IMR-90 (cell line): Measurements from ENCODE around the gene CCDC30. TPM values are rescaled to one million over a fixed set of nuclear protein-coding genes. Genes with fewer than 3 reads are reported as not detected.

ENCODE experiments used
- ATAC-seq: fragments of 200-7000 bp; cut with Tn5 transposase; 2 replicates; pipeline ENCODE4 v1.9.1; 2020; ENCODE audit warnings: low read depth, mild to moderate bottlenecking, moderate library complexity
- BruUV-seq: library from RNA; stranded (reverse); fragments of 400-500 nt; replicated peaks from 2 replicates; lab custom pipeline; 2021; lab: Mats Ljungman, UMichigan
- CTCF ChIA-PET: fragments of 300-600 bp; formaldehyde crosslinking; extraction: SDS; loops from one replicate; lab custom pipeline; 2021; ENCODE audit warnings: antibody characterized with exemption; lab: Yijun Ruan, JAX
- POLR2A ChIA-PET: fragments of 300-600 bp; sonication (Branson Sonifier 250); formaldehyde crosslinking; loops from one replicate; lab custom pipeline; 2022; ENCODE audit warnings: antibody characterized with exemption; ENCODE audit not compliant: unreplicated experiment; lab: Charles Lee
- DNase-seq: peaks from one replicate; pipeline ENCODE4 v3.0.0; 2013
- H2AFZ ChIP-seq: replicated peaks from 2 replicates; pipeline ENCODE3; 2013; ENCODE audit warnings: low read length, mild to moderate bottlenecking; ENCODE audit not compliant: poor library complexity
- H2AK5ac ChIP-seq: 2 replicates; pipeline ENCODE4 v1.6.1; 2013; ENCODE audit warnings: low read depth, low read length, inconsistent platforms
- H2AK9ac ChIP-seq: replicated peaks from 2 replicates; pipeline ENCODE3; 2013; ENCODE audit warnings: mild to moderate bottlenecking, low read depth, low read length, moderate library complexity; ENCODE audit not compliant: poor library complexity
- H2BK120ac ChIP-seq: 2 replicates; pipeline ENCODE4 v1.6.1; 2013; ENCODE audit warnings: low read depth, low read length, inconsistent platforms
- H2BK15ac ChIP-seq: 3 replicates; pipeline ENCODE4 v1.6.1; 2013; ENCODE audit warnings: low read depth, low read length, inconsistent platforms
- H2BK20ac ChIP-seq: 2 replicates; pipeline ENCODE4 v1.6.1; 2013; ENCODE audit warnings: low read depth, mild to moderate bottlenecking, inconsistent platforms, low read length, moderate library complexity
- H2BK5ac ChIP-seq: 2 replicates; pipeline ENCODE4 v1.6.1; 2013; ENCODE audit warnings: mild to moderate bottlenecking, low read depth, low read length, inconsistent platforms; ENCODE audit not compliant: poor library complexity, severe bottlenecking
- H3K14ac ChIP-seq: replicated peaks from 2 replicates; pipeline ENCODE4 v1.6.1; 2013; ENCODE audit warnings: low read depth, low read length, inconsistent platforms
- H3K18ac ChIP-seq: 2 replicates; pipeline ENCODE4 v1.6.1; 2013; ENCODE audit warnings: low read depth, low read length, control low read depth
- H3K23ac ChIP-seq: 2 replicates; pipeline ENCODE4 v1.6.1; 2013; ENCODE audit warnings: low read depth, low read length, inconsistent platforms
- H3K27ac ChIP-seq: 2 replicates; pipeline ENCODE4 v1.5.1; 2013; ENCODE audit warnings: mild to moderate bottlenecking, control low read depth, low read length; ENCODE audit not compliant: insufficient read depth
- H3K27me3 ChIP-seq: 2 replicates; pipeline ENCODE4 v1.6.1; 2013; ENCODE audit warnings: low read length; ENCODE audit not compliant: control insufficient read depth, insufficient read depth
- H3K36me3 ChIP-seq: 2 replicates; pipeline ENCODE4 v1.6.1; 2013; ENCODE audit warnings: low read length, mixed read lengths; ENCODE audit not compliant: control insufficient read depth, insufficient read depth
- H3K4ac ChIP-seq: 2 replicates; pipeline ENCODE4 v1.6.1; 2013; ENCODE audit warnings: low read depth, low read length, inconsistent platforms
- H3K4me1 ChIP-seq: 2 replicates; pipeline ENCODE4 v1.6.1; 2013; ENCODE audit warnings: low read length, mixed read lengths; ENCODE audit not compliant: control insufficient read depth, insufficient read depth
- H3K4me2 ChIP-seq: 2 replicates; pipeline ENCODE4 v1.6.1; 2013; ENCODE audit warnings: low read depth, mild to moderate bottlenecking, control low read depth, low read length, moderate library complexity
- H3K4me3 ChIP-seq: 2 replicates; pipeline ENCODE4 v1.5.1; 2013; ENCODE audit warnings: low read depth, mild to moderate bottlenecking, control low read depth, low read length, moderate library complexity; ENCODE audit not compliant: insufficient read depth
- H3K56ac ChIP-seq: 2 replicates; pipeline ENCODE4 v1.6.1; 2013; ENCODE audit warnings: low read length, inconsistent platforms; ENCODE audit not compliant: insufficient read depth; ENCODE audit errors: extremely low read depth
- H3K79me1 ChIP-seq, 2 experiments: 2 replicates each; pipeline ENCODE4 v1.6.1; 2013; ENCODE audit warnings: low read length in 2 of 2, inconsistent platforms in 1 of 2, low read depth in 1 of 2
- H3K9ac ChIP-seq: 2 replicates; pipeline ENCODE4 v1.6.1; 2013; ENCODE audit warnings: low read depth, low read length, control low read depth
- H3K9me1 ChIP-seq: 2 replicates; pipeline ENCODE4 v1.6.1; 2013; ENCODE audit warnings: low read length, inconsistent platforms; ENCODE audit not compliant: insufficient read depth
- H3K9me3 ChIP-seq: 2 replicates; pipeline ENCODE4 v1.6.1; 2013; ENCODE audit warnings: low read length; ENCODE audit not compliant: control insufficient read depth, insufficient read depth
- H4K20me1 ChIP-seq: 2 replicates; pipeline ENCODE4 v1.6.1; 2013; ENCODE audit warnings: low read length, inconsistent platforms; ENCODE audit not compliant: insufficient read depth
- H4K5ac ChIP-seq: 2 replicates; pipeline ENCODE4 v1.6.1; 2013; ENCODE audit warnings: mild to moderate bottlenecking, low read depth, low read length, control low read depth
- H4K8ac ChIP-seq, 2 experiments: 2 replicates each; pipeline ENCODE4 v1.6.1; 2013; ENCODE audit warnings: low read depth in 2 of 2, low read length in 2 of 2, control low read depth in 1 of 2, inconsistent platforms in 1 of 2
- H4K91ac ChIP-seq: 2 replicates; pipeline ENCODE4 v1.6.1; 2013; ENCODE audit warnings: low read depth, low read length, inconsistent platforms; ENCODE audit not compliant: insufficient read depth
- BHLHE40 ChIP-seq: fragments of 150-350 bp; IDR thresholded peaks from 2 replicates; pipeline ENCODE4 v1.6.1; 2016; ENCODE audit warnings: mild to moderate bottlenecking, low read depth, low read length
- CEBPB ChIP-seq: IDR thresholded peaks from 2 replicates; pipeline ENCODE4 v1.6.1; 2012; ENCODE audit warnings: low read depth, low read length, improper control_type of control experiment
- CHD1 ChIP-seq: IDR thresholded peaks from 2 replicates; pipeline ENCODE4 v1.6.1; 2012; ENCODE audit warnings: low read depth, low read length, improper control_type of control experiment
- CTCF ChIP-seq: conservative IDR thresholded peaks from 2 replicates; pipeline ENCODE4 v1.5.1; 2012; ENCODE audit warnings: mild to moderate bottlenecking, low read depth, low read length, improper control_type of control experiment
- FOS ChIP-seq: fragments of 150-350 bp; IDR thresholded peaks from 2 replicates; pipeline ENCODE4 v1.6.1; 2016; ENCODE audit warnings: low read depth, low read length
- MAZ ChIP-seq: IDR thresholded peaks from 2 replicates; pipeline ENCODE4 v1.6.1; 2012; ENCODE audit warnings: low read depth, mild to moderate bottlenecking, low read length, improper control_type of control experiment, moderate library complexity, borderline replicate concordance
- MXI1 ChIP-seq: IDR thresholded peaks from 2 replicates; pipeline ENCODE4 v1.6.1; 2012; ENCODE audit warnings: low read depth, mild to moderate bottlenecking, low read length, moderate library complexity, borderline replicate concordance
- POLR2A ChIP-seq: IDR thresholded peaks from 2 replicates; pipeline ENCODE4 v1.6.1; 2012; ENCODE audit warnings: mild to moderate bottlenecking, low read depth, low read length
- RCOR1 ChIP-seq: IDR thresholded peaks from 2 replicates; pipeline ENCODE4 v1.6.1; 2012; ENCODE audit warnings: mild to moderate bottlenecking, low read length, improper control_type of control experiment; ENCODE audit not compliant: insufficient replicate concordance
- RFX5 ChIP-seq: IDR thresholded peaks from 2 replicates; pipeline ENCODE4 v1.8.0; 2012; ENCODE audit warnings: low read depth, mild to moderate bottlenecking, low read length, moderate library complexity
- SMC3 ChIP-seq: fragments of 150-350 bp; IDR thresholded peaks from 2 replicates; pipeline ENCODE4 v1.6.1; 2016; ENCODE audit warnings: low read depth, mild to moderate bottlenecking, antibody characterized with exemption, low read length, moderate library complexity
- WGBS, 2 experiments: methylation state at CpG; one replicate each; pipeline versions ENCODE4 v1.1.5 to v1.1.7; 2013; ENCODE audit warnings: missing lambda C conversion rate in 2 of 2; ENCODE audit not compliant: insufficient read length in 1 of 2; ENCODE audit errors: extremely low coverage in 2 of 2; 5-methylcytosine and 5-hydroxymethylcytosine counted together
- dilution Hi-C: fragments of 300-500 bp; cut with HindIII; formaldehyde crosslinking; loops from one replicate; pipeline ENCODE4 v1.14.3; 2018; ENCODE audit warnings: low sequenced_read_pairs; ENCODE audit not compliant: unreplicated experiment
- in situ Hi-C: fragments of 300-500 bp; cut with MboI; formaldehyde crosslinking; loops from 3 replicates; pipeline ENCODE4 v1.14.3; 2019; ENCODE audit warnings: low sequenced_read_pairs, inconsistent platforms, mixed read lengths
- intact Hi-C: fragments of 100-400 bp; cut with micrococcal nuclease; formaldehyde crosslinking; loops from 2 replicates; pipeline ENCODE4 v1.10.0; 2022
- polyA plus RNA-seq, 3 experiments: library from polyadenylated mRNA; depleted of rRNA; stranded (reverse); fragments of >200 nt; gene quantifications; 2 replicates each; pipeline ENCODE4 v1.2.3, GENCODE V29; 2012; ENCODE audit warnings: low replicate concordance in 1 of 3
- total RNA-seq: library from RNA; depleted of rRNA; stranded (reverse); fragments of >200 nt; gene quantifications from 2 replicates; pipeline ENCODE4 v1.2.3, GENCODE V29; 2012
- TF ChIP-seq, protein P1 (sequence below): fragments of 150-350 bp; IDR thresholded peaks from 2 replicates; pipeline ENCODE4 v1.6.1; 2016; ENCODE audit warnings: low read depth, mild to moderate bottlenecking, low read length, moderate library complexity, borderline replicate concordance

The CCDC30 gene
- total and polyA plus RNA-seq, 2 of the 4 experiments (the other 2 are of a cell fraction): 0.14 to 0.18 TPM

GRCh38 chr1:42482635-42483153 lies 19.6 kb downstream of the CCDC30 start:
- in situ Hi-C loops: no loop called here
- Histone ChIP-seq H3K27ac (no peak overlapping the region), H4K5ac (no peak overlapping the region), H3K4me1 (no peaks in the 10 kb centered on the region), H4K8ac (no peak overlapping the region), H3K9ac (no peak overlapping the region), H4K20me1 (no peaks in the 10 kb centered on the region), H3K4ac (no peak overlapping the region), H3K4me2 (no peak overlapping the region), H4K91ac (no peak overlapping the region), H3K9me1 (no peaks in the 10 kb centered on the region), H3K56ac (no peak overlapping the region), H3K79me1 (no peaks in the 10 kb centered on the region), H3K9me3 (no peaks in the 10 kb centered on the region), H2BK20ac (no peak overlapping the region), H3K18ac (no peak overlapping the region), H2BK120ac (no peak overlapping the region), H2AFZ (no peak overlapping the region), H3K23ac (no peak overlapping the region), H3K14ac (no peak overlapping the region), H3K4me3 (no peak overlapping the region), H2BK5ac (no peak overlapping the region), H3K27me3 (no peaks in the 10 kb centered on the region; the same call in 1 of the 2 replicates), H2AK9ac (no peak overlapping the region), H2AK5ac (no peak overlapping the region), H3K36me3 (no peaks in the 10 kb centered on the region), H2BK15ac (no peak overlapping the region)
- DNase-seq (no peak), ATAC-seq (no peak)
- BruUV-seq: no TSS peak
- ChIA-PET CTCF (no interaction called here), POLR2A (no interaction called here)
- no CpG with 5 or more reads among the region's 2 CpGs for WGBS, 2 experiments
- TF ChIP-seq CEBPB (no peak), MXI1 (no peak), RFX5 (no peak), SMC3 (no peak), POLR2A (no peak), CTCF (no peak), BHLHE40 (no peak), MAZ (no peak), RCOR1 (no peak), CHD1 (no peak), FOS (no peak)
- TF ChIP-seq, protein P1, sequence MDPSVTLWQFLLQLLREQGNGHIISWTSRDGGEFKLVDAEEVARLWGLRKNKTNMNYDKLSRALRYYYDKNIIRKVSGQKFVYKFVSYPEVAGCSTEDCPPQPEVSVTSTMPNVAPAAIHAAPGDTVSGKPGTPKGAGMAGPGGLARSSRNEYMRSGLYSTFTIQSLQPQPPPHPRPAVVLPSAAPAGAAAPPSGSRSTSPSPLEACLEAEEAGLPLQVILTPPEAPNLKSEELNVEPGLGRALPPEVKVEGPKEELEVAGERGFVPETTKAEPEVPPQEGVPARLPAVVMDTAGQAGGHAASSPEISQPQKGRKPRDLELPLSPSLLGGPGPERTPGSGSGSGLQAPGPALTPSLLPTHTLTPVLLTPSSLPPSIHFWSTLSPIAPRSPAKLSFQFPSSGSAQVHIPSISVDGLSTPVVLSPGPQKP: no peak
- intact Hi-C loops: no loop called here
- dilution Hi-C loops: no loop called here
